GM21737 (cell line): Measurements from ENCODE around the gene KCNQ1.

Source experiments
- ATAC-seq: cut with Tn5 transposase; IDR thresholded peaks from one replicate; pipeline ENCODE4 v1.9.1; 2021; ENCODE audit warnings: mild to moderate bottlenecking, moderate library complexity; ENCODE audit not compliant: unreplicated experiment

KCNQ1 gene

DNA sequence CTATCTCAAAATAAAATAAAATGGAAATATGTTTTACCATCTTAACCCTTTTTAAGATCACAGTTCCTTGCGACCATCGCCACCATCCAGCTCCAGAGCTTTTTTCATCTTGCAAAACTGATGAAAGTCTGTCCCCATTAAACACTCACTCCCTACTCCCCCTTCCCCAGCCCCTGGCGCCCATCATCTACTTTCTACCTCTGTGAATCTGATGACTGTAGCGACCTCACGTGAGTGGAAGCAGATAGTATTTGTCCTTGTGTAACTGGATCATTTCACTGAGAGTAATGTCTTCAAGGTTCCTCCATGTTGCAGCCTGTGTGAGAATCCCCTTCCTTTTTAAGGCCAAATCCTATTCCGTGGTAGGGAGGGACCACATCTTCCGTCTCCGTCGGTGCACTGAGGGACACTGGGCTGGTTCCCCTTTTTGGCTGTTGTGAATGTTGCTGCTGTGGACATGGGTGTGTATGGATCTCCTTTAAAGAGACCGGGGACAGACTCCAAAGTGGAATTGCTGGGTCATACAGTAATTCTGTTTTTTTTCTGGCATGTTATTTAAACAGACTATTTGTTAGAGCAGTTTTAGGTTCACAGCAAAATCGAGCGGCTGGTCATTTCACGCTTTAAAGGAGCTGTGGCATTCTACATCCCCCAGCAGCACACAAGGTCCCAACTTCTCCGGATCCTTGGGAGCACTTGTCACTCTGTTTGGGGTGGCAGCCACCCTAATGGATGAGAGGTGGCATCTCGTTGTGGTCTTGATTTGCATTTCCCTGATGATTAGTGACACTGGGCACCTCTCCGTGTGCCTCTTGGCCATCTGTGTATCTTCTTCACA is 120.0 kb downstream of the KCNQ1 start:
- ATAC-seq: no peak

DNA sequence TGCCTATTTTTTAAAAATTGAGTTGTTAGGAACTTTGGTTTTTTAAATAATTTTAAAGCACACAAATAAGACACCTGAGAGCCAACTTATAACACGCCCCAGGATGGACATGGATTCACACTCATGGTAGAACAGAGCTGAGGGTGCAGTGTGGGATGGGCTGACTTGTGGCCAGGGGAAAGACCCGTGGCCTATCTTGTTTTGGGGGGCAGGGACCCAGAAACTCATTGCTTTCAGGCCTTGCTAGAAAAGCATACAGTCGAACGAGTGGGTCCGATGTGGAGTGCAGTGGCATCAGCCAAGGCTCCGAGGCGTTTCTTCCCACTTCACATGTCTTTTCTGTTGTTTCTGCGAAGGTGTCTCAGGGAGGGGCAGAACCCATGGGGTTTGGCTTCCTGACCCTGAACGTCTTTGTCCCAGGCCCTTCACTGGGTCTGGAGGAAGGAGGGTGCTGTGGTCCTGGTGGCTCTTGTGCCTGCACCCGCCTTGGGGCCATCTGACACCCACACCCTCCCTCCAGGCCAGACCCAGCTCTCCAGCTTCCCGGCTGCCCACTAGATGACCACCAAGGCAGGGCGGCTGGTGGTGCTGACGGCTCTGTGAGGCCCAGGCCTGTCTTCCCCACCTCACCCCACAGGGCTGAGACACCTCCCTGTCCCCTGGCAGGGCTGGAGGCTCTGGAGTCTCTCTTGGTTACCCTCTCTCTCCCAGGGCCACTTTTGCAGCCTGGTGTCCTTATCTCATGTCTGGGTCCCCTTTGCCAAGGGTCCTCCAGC is 120.8 kb downstream of the KCNQ1 start:
- ATAC-seq: no peak

DNA sequence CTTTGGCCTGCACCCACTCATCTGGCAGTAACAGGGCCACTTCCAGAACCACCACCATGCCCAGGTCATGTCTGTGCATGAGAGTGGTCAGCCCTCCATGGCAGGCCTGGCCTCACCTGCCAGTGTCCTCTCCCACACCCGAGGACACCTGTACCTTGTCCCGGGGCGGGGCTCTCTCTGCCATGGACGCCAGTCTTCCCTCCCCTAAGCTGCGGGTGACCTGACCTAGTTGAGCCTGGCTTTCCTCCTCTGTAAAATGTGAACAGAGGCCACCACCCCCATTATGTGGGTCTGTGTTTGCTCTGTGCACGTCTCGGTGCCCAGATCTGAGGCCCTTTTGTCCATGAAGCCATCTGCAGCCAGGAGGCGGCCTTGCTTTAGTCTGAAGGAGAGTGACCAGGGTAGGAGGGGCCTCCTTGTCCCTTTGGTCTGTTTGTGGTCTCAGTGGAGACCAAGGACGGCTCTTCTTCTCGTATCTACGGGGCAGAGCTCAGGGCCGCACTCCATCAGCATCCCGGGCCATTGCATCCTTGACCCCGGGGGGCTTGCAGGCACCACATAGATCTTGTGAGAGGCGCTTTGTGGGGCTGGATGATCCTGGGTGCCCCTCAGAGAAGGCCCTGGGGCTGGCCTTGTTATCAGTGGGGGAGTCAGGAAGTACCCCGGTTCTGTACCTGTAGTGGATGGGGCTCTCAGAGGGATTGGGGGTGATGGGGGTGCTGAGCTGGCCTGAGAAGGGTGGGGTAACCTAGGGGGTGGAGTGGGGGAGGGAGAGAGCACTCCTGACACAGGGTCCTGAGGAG is 121.6 kb downstream of the KCNQ1 start:
- ATAC-seq: no peak

DNA sequence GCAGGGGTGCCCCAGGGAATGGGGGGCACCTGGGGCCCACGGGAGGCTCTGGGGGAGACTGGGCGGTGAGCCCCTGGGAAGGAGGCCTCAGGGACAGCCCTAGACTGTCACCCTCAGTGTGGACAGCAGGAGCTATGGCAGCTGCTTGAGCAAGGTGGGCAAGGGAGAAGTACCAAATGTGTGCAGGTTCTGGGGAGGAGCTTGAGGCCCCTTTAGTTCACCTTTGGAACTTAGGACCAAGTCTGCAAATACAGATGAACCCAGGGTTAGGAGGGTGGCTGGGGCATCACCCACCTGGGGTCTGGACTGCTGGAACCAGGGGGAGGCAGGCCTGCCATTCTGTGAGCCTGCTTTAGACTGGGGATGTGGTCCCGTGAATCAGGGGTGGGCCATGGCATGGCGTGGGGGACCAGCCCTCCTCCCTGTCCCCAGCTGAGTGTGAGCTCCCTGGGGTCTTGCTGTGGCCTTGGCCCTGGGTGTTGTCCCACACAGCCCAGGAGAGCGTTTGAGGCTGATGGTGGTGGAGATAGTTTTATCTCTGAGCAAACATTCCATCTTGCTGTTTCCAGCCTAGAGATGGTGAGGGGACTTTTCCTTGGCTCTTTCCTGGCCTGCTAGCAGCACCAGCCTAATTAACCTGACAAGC is 122.3 kb downstream of the KCNQ1 start:
- ATAC-seq: no peak

DNA sequence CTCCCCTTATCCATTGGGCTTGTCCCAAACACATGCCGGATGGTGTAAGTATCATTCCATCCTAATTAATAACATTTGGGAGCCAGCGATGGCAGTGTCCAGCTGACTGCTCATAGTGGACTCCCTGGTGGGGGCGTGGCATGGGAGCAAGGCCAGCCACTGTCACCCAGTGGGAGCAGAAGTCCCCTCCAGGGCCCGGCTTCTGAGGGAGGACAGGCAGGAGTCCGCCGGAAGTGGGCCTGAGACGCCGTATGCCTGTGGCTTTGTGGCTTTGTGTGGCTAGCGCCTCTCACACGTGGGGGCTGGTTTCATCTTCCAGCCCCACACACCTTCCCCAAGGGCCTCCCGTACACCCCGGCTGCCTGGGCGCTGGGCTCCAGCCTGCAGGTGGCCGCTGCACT is 124.5 kb downstream of the KCNQ1 start:
- no peak for ATAC-seq

DNA sequence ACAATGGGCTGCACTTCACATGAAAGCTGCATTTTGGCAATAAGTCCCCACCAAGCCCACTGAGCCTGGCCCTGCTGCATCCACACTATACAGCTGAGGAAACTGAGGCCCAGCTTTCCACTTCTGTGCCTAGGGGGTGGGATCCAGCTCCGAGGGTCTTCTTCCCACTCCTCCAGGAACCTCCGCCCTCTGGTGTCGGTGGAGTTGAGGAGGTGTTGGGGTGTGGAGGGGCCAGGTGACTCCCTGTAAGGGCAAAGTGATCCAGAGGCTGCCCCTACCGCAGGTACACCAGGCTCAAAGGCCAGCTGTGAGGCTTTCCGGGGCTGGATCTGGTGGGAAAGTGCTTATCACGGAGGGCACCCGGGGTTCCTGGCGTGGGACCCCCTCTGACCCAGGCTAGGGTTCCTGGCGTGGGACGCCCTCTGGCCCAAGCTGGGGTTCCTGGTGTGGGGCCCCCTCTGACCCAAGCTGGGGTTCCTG is 125.0 kb downstream of the KCNQ1 start:
- ATAC-seq: no peak

DNA sequence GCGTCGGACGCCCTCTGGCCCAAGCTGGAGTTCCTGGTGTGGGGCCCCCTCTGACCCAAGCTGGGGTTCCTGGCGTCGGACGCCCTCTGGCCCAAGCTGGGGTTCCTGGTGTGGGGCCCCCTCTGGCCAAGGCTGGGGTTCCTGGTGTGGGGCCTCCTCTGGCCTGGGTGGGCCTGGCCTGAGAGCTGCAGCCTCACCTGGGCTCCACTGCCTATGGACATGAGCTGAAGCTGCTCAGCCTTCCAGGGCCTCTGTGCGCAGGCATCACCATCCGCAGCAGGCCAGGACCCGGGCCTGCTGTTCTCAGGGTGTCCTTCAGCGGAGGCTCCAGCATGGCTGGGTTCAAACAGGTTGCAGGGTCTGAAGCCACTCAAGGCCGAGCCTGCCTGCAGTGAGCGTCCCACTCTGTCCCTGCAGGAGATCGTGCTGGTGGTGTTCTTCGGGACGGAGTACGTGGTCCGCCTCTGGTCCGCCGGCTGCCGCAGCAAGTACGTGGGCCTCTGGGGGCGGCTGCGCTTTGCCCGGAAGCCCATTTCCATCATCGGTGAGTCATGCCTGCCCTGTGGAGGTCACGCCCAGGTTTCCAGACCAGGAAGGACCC is 125.5 kb downstream of the KCNQ1 start:
- ATAC-seq: no peak

DNA sequence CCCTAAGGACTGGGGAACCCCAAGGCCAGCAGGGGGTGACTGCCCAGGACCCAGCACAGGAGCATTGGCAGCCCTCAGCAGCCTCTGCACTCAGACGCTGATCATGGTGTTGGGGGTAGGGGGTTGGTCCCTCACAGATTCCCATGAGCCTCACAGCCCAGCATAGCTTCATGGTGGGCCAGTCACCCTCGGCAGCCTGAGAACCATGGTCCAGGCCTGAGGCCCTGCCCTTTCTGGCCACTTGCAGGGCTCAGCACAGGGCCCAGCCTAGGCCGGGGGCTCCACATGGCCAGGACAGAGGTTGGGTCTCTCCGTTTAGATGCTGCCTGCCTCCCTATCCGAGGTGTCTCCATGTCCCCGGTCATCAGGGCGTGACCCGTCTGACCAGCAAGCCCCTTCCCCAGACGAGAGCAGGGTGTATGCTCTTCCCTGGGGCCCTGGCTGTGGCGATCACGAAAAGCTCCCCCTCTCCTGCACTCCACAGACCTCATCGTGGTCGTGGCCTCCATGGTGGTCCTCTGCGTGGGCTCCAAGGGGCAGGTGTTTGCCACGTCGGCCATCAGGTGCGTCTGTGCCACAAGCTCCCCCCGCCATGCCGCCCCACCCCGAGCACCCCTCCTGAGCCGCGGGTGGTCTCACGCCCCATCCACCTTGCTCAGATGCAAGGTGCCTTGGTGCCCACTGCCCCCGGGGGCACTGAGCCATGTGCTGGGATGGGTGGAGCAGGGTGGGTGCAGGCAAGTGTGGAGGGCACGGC is 126.2 kb downstream of the KCNQ1 start:
- no peak for ATAC-seq

DNA sequence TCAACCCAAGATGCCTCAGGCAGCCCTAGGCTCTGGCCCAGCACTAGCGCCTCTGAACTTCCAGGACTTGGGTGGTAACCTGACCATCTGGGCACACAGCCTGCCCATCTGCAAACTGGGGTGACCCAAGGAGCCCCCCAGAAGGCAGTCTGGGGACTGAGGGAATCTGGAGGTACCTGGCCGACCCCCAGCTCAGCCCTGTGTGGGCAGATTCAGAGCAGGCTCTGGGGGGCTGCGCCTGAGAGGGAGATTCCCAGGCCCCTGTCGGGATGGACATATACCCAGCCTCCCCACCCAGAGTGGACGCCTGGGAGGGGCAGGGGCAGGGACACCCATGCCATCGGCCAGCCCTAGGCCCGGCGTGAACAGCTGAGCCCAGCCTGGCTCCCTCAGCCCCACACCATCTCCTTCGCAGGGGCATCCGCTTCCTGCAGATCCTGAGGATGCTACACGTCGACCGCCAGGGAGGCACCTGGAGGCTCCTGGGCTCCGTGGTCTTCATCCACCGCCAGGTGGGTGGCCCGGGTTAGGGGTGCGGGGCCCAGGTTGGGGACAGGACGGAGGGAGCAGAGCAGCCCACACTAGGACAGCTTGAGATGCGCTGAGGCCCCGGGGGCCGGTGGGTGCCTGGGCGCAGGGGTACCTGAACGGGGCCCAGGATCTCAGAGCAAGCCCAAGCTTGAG is 126.9 kb downstream of the KCNQ1 start:
- no peak for ATAC-seq

DNA sequence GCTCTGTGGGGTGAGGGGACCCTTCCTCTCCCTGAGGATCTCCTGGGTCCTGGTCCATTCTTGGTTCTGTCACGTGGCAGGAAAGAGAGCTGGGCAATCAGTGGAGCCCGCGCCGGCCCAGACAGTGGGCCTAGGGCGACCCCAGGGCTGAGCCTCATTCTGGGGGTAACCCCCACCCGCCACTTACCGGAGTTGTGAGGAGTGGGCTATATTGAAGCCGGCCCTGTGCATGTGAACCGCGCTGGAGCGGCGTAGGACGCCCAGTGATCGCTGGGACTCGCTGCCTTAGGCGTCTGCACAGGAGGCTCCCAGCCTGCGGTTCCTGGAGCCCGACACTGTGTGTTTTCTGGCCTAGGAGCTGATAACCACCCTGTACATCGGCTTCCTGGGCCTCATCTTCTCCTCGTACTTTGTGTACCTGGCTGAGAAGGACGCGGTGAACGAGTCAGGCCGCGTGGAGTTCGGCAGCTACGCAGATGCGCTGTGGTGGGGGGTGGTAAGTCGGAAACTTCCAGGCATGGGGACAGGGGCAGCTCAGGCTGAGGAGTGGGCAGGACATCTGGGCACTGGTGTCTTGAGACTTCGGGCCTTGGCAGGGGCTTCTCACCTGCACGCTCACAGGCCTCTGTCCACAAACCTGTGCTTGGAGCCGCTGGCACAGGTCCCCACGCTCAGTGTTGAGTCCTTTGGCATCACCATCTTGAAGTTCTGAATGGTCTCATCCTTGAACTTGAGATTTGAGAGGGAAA is 127.9 kb downstream of the KCNQ1 start:
- ATAC-seq: no peak

DNA sequence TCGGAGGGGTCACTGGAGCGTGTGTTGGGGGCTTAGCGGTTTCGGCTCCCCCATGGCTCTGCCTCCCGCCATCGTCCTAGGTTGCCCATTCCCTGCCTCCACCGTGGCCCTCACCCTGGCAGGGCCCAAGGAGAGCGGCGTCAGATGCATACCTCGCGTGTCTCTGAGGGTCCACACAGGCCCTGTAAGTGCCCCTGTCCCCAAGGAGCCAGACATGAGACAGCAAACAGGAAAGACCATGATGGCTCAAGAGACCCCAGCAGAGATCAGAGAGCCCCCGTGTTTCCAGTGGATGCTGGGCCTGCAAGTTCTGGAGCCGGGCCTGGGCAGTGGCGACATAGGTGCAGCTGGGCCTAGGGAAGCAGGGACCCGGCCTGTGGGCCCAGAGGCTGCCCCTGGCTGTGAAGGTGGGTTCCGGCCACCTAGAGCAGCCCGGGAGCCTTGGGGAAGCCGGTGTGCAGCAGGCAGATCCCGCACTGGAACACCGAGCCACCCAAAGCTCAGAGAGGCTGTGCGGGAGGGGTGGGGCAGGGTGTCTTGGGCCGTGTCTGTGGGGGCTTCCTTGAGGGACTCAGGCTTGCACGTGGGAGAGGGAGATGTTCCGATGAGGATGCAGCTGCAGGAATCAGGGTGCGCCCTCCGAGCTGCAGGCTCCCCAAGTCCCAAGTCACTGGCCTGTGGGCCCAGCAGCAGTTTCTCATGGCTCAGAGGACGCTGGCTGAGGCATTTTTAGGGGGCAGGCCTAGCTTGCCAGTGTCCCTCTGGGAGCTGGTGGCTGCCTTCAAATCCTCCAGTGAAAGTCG is 128.6 kb downstream of the KCNQ1 start:
- ATAC-seq: no peak

DNA sequence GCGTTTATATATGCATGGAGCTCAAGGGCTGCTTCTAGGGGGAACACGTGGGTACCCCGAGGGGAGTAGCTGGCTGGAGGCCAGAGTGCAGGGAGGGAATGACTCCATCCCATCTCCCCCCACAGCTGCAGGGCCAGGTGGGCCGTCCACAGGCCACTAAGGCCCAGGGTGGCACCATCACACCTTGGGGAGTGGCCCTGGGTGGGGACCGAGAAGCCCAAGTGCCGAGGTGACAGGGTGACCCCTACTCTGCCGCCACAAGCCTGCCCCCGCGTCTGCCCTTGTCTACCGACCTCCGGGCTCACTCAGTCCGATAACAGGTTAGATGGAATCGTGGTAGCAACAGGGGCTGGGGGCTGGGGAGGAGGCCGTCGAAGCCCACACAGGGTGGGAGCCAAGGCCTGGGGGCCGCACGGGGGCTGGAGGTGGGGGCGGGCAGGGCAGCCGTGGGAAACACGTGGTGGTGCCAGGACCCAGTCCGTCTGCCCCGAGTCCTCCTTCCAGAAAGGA is 129.3 kb downstream of the KCNQ1 start:
- no peak for ATAC-seq

DNA sequence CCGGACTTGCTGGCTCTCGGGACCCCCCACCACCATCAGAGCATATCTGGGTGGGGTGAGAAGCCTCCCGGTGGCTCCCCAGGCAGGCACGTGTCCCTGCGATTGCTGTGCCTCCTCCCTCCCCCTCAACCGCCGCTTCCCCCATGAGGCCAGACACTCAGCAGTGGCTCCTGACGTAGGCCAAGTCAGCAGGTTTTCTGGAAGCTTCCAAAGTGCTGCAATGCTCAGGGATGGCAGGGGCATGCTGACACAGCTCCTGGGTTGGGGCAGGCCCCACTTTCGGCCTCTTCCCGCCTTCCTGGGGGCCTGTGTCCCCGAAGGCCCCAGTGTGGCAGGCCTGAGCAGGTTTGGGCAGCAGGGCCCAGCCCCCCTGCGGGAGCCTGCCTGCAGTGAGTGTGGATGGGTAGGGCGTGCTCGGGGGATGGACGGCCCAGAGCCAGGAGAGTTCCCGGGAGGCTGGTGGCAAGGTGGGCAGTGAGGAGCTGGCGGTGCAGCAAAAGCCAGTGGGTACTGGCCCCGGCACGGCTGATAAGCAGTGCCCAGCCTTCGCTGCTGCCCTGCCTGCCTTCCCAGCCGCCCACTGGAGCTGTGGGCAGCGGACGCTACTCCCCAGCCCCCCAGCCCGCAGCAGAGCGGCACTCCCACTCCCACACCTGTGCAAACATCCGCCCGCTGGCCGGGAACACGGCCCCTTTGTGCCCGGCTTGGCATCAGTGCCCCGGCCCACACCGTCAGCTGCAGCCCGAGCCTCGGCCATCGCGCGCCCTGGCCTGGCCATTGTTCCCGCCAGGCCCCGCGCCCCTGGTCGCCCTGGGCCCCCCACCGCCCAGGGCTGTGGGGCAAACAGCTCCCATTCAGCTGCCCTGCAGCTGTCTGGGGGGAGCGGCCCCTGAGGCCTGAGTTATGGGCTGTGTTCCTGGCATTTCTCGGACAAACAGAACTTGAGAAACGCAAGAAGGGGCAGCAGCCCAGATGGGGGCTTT is 130.0 kb downstream of the KCNQ1 start:
- ATAC-seq: no peak

DNA sequence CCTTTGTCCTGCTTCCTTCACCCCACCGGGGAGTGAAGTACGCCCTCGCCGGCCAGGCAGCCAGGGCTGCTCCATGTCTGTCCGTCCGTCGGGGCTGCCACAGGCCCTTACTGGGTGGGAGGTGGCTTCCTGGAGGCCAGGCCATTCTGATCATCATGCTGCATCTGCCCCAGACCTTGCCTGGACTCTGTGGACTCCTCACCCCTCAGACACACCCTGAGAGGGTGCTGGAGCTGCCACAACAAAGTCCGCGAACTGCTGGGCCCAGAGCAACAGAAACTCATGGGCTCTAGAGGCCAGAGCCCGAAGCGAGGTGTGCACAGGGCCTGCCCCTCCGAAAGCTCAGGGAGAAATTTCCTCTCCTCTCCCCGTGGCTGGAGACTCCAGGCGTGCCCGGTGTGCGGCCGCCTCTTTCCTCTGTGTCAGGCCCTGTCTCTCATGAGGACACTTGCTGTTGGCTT is 130.8 kb downstream of the KCNQ1 start:
- ATAC-seq: no peak

DNA sequence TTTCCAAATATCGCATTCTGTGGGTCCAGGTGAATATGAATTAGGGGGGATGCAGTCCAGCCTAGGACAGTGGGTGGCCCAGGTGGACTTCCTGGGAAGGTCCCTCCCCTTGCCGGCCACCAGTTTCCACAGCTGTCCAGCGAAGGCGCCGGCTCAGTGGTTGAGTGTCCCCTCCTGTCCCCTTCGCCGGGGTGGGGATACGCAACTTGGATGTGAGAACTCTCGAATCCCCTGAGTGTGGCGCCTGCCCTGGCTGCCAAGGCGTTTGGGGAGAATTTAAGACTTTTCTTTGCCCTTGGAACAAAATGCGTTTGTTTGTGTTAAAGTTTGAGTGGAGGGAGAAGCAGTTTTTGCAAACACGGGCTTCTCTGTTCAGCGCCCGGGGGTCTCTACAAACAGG is 131.3 kb downstream of the KCNQ1 start:
- no peak for ATAC-seq

DNA sequence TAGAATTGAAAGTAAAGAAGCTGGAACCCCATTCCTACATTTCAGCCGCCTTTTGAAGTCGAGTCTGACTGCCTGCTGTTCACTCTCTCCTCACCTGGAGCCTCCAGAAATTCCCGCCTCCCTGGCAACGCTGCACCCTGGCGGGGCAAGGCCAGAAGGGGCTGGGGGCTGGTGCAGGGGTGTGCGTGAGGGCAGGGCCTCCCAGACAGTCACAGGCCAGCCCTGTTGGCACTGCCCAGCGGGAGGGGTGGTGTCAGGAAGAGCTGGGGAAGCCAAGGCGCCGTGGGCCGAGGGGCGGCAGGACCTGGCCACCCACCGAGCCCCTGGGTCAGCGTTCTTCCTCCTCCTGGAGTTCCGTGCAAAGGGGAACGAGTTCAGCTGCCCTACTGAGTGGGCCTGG is 131.7 kb downstream of the KCNQ1 start:
- no peak for ATAC-seq
